H9 (cell line): ENCODE results near the gene LTBP2. TPM values are rescaled to one million over a fixed set of nuclear protein-coding genes. Genes with fewer than 3 reads are reported as not detected.

Experiments
- DNase-seq: peaks from one replicate; pipeline ENCODE4 v3.0.0-alpha.2; 2017
- H2AFZ ChIP-seq: one replicate; pipeline ENCODE4 v1.6.1; 2013; ENCODE audit warnings: mild to moderate bottlenecking, low read length, control low read depth, moderate library complexity
- H2AK5ac ChIP-seq: 2 replicates; pipeline ENCODE4 v1.6.1; 2013; ENCODE audit warnings: low read length, control low read depth, mixed read lengths; ENCODE audit not compliant: insufficient read length
- H2BK120ac ChIP-seq: one replicate; pipeline ENCODE4 v1.6.1; 2013; ENCODE audit warnings: low read depth, mild to moderate bottlenecking, low read length, control low read depth, inconsistent platforms; ENCODE audit not compliant: poor library complexity, severe bottlenecking
- H2BK12ac ChIP-seq: 2 replicates; pipeline ENCODE4 v1.6.1; 2013; ENCODE audit warnings: low read length, control low read depth, mixed read lengths, low read depth; ENCODE audit not compliant: insufficient read length
- H2BK15ac ChIP-seq: 2 replicates; pipeline ENCODE4 v1.6.1; 2013; ENCODE audit warnings: low read depth, low read length, control low read depth
- H2BK20ac ChIP-seq: one replicate; pipeline ENCODE4 v1.6.1; 2013; ENCODE audit warnings: low read depth, mild to moderate bottlenecking, low read length, control low read depth, inconsistent platforms; ENCODE audit not compliant: poor library complexity, severe bottlenecking
- H2BK5ac ChIP-seq: 2 replicates; pipeline ENCODE4 v1.6.1; 2013; ENCODE audit warnings: low read length, control low read depth, mixed read lengths; ENCODE audit not compliant: insufficient read length
- H3K14ac ChIP-seq: 2 replicates; pipeline ENCODE4 v1.6.1; 2013; ENCODE audit warnings: low read length, control low read depth; ENCODE audit not compliant: insufficient read depth
- H3K18ac ChIP-seq: 2 replicates; pipeline ENCODE4 v1.6.1; 2013; ENCODE audit warnings: low read depth, mild to moderate bottlenecking, mixed read lengths, low read length, control low read depth; ENCODE audit not compliant: insufficient read length
- H3K23ac ChIP-seq: 2 replicates; pipeline ENCODE4 v1.6.1; 2013; ENCODE audit warnings: low read length, control low read depth, mixed read lengths, low read depth; ENCODE audit not compliant: insufficient read length
- H3K23me2 ChIP-seq: 2 replicates; pipeline ENCODE4 v1.6.1; 2013; ENCODE audit warnings: low read depth, mild to moderate bottlenecking, mixed read lengths, low read length, control low read depth; ENCODE audit not compliant: insufficient read length, poor library complexity, severe bottlenecking
- H3K27ac ChIP-seq: 2 replicates; pipeline ENCODE4 v1.5.1; 2013; ENCODE audit warnings: low read length, control low read depth, mixed read lengths, low read depth; ENCODE audit not compliant: insufficient read length
- H3K27me3 ChIP-seq: 2 replicates; pipeline ENCODE4 v1.6.1; 2013; ENCODE audit warnings: low read length, control low read depth, inconsistent platforms; ENCODE audit not compliant: insufficient read depth
- H3K4ac ChIP-seq: 2 replicates; pipeline ENCODE4 v1.6.1; 2013; ENCODE audit warnings: low read depth, mild to moderate bottlenecking, control low read depth, inconsistent platforms, low read length, moderate library complexity
- H3K4me1 ChIP-seq: 2 replicates; pipeline ENCODE4 v1.6.1; 2013; ENCODE audit warnings: low read length, control low read depth, inconsistent platforms; ENCODE audit not compliant: insufficient read depth
- H3K4me2 ChIP-seq: 2 replicates; pipeline ENCODE4 v1.6.1; 2013; ENCODE audit warnings: low read length, control low read depth, mixed read lengths; ENCODE audit not compliant: insufficient read length, insufficient read depth
- H3K56ac ChIP-seq: 2 replicates; pipeline ENCODE4 v1.6.1; 2013; ENCODE audit warnings: low read depth, mild to moderate bottlenecking, mixed read lengths, low read length, control low read depth; ENCODE audit not compliant: insufficient read length
- H3K79me1 ChIP-seq: 2 replicates; pipeline ENCODE4 v1.6.1; 2013; ENCODE audit warnings: low read depth, mild to moderate bottlenecking, moderate library complexity, low read length, control low read depth, inconsistent platforms; ENCODE audit not compliant: insufficient read depth, poor library complexity, severe bottlenecking
- H3K79me2 ChIP-seq: 2 replicates; pipeline ENCODE4 v1.6.1; 2013; ENCODE audit warnings: low read length, control low read depth, inconsistent platforms; ENCODE audit not compliant: insufficient read depth
- H3K9ac ChIP-seq: 2 replicates; pipeline ENCODE4 v1.6.1; 2013; ENCODE audit warnings: low read length, control low read depth, mixed read lengths; ENCODE audit not compliant: insufficient read length; ENCODE audit errors: extremely low read depth
- H3K9me3 ChIP-seq: one replicate; pipeline ENCODE4 v1.6.1; 2013; ENCODE audit warnings: low read depth, low read length, inconsistent platforms; ENCODE audit not compliant: control insufficient read depth
- H3T11ph ChIP-seq: one replicate; pipeline ENCODE4 v1.6.1; 2013; ENCODE audit warnings: mild to moderate bottlenecking, low read length, control low read depth, inconsistent platforms
- H4K20me1 ChIP-seq: one replicate; pipeline ENCODE4 v1.6.1; 2013; ENCODE audit not compliant: control insufficient read depth, insufficient read length, insufficient read depth
- H4K5ac ChIP-seq: 2 replicates; pipeline ENCODE4 v1.6.1; 2013; ENCODE audit warnings: low read depth, mild to moderate bottlenecking, mixed read lengths, low read length, control low read depth; ENCODE audit not compliant: insufficient read length
- H4K8ac ChIP-seq: replicated peaks from 2 replicates; pipeline ENCODE4 v1.6.1; 2013; ENCODE audit warnings: low read length, control low read depth, mixed read lengths, low read depth; ENCODE audit not compliant: insufficient read length
- H4K91ac ChIP-seq: 2 replicates; pipeline ENCODE4 v1.6.1; 2013; ENCODE audit warnings: low read depth, mild to moderate bottlenecking, moderate library complexity, mixed read lengths, low read length, control low read depth; ENCODE audit not compliant: insufficient read length
- H3K27ac Mint-ChIP-seq, 3 experiments: 2 replicates in 2 of 3; 3 replicates in 1 of 3; pipeline ENCODE4 v1.8.0; 2020 to 2021; ENCODE audit warnings: mixed read lengths in 3 of 3, mild to moderate bottlenecking in 1 of 3, moderate library complexity in 1 of 3
- H3K27me3 Mint-ChIP-seq: 2 replicates; pipeline ENCODE4 v1.8.0; 2021; ENCODE audit warnings: low read depth, mild to moderate bottlenecking, moderate library complexity, mixed read lengths
- H3K36me3 Mint-ChIP-seq, 3 experiments: 2 replicates in 2 of 3; 3 replicates in 1 of 3; pipeline ENCODE4 v1.8.0; 2020 to 2021; ENCODE audit warnings: low read depth in 3 of 3, mixed read lengths in 3 of 3; ENCODE audit not compliant: insufficient read depth in 1 of 3
- H3K4me1 Mint-ChIP-seq, 2 experiments: 2 replicates each; pipeline ENCODE4 v1.8.0; 2020; ENCODE audit warnings: mixed read lengths in 2 of 2
- H3K4me3 Mint-ChIP-seq, 2 experiments: 2 replicates in 1 of 2; 3 replicates in 1 of 2; pipeline ENCODE4 v1.8.0; 2020 to 2021; ENCODE audit warnings: mild to moderate bottlenecking in 2 of 2, mixed read lengths in 2 of 2, moderate library complexity in 1 of 2
- H3K9me3 Mint-ChIP-seq, 2 experiments: 2 replicates in 1 of 2; 3 replicates in 1 of 2; pipeline ENCODE4 v1.8.0; 2020; ENCODE audit warnings: mild to moderate bottlenecking in 2 of 2, mixed read lengths in 2 of 2, moderate library complexity in 1 of 2
- WGBS: extraction: QIAGEN DNeasy Blood & Tissue Kit; methylation state at CpG from one replicate; pipeline ENCODE4 v1.1.7; 2013; ENCODE audit warnings: missing lambda C conversion rate, low lambda C conversion rate, mixed read lengths; ENCODE audit not compliant: insufficient read length; ENCODE audit errors: extremely low coverage; 5-methylcytosine and 5-hydroxymethylcytosine counted together
- total RNA-seq: library from RNA; stranded (reverse); gene quantifications from 2 replicates; pipeline ENCODE4 v1.2.1, GENCODE V29; 2021
- TF ChIP-seq, protein P1 (sequence below): fragments of 200-600 bp; sonication (generic); conservative IDR thresholded peaks from 3 replicates; pipeline ENCODE4 v1.8.0; 2021; ENCODE audit warnings: antibody characterized with exemption, mild to moderate bottlenecking

Gene LTBP2
- total RNA-seq, 1 experiment from 2014 or later, result 0.77 TPM

DNA sequence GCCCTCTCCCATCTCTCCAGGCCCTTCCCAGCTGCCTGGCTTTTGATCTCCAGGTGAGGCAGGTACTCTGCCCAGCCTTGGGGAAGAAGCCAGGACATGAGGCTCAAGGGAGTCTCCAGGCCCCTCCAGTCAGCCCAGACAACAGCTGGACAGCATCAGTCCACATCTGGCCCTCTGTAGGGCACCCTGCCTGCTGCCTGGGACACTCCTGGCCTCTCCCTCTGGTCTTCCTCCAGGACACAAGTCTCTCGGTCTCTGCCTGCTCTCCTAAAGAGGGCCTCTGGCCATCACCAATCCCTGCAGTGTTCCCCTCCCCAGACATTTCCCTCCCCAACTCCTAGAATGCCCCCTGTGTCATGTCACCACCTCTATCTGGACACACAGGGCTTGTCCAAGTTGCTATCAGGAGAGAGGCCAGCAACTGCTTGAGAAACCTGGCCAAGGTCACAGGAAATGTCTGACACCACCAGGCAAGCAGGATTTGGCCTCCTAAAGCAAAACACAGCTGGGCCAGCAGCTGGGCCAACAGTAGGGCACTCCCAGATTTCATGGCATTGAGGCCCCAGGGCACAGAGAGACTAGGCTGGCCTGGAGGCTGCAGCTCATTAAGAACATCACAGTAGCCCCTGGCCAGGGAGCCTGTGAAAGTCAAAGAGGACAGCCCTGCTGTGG lies 29.0 kb downstream of the LTBP2 start:
- H3K4me1 ChIP-seq, result no peaks in the 10 kb centered on the region
- Mint-ChIP-seq H3K27me3 (peaks cover 3% of the 10 kb centered on the region), H3K9me3 (no peaks in the 10 kb centered on the region), H3K4me1 (peaks cover 0 to 10% of the 10 kb centered on the region in 2 experiments; a peak in 1 of 4 replicates), H3K27ac (peak overlapping the region in 1 of 3 experiments; percentile 83; a peak in 1 of 7 replicates), H3K4me3 (no peak overlapping the region), H3K36me3 (no peaks in the 10 kb centered on the region)
- H3K18ac ChIP-seq, result no peak overlapping the region
- H2BK12ac ChIP-seq, result no peak overlapping the region
- no peaks in the 10 kb centered on the region for H3K23me2 ChIP-seq
- H4K20me1 ChIP-seq, result no peaks in the 10 kb centered on the region
- TF ChIP-seq, protein P1, sequence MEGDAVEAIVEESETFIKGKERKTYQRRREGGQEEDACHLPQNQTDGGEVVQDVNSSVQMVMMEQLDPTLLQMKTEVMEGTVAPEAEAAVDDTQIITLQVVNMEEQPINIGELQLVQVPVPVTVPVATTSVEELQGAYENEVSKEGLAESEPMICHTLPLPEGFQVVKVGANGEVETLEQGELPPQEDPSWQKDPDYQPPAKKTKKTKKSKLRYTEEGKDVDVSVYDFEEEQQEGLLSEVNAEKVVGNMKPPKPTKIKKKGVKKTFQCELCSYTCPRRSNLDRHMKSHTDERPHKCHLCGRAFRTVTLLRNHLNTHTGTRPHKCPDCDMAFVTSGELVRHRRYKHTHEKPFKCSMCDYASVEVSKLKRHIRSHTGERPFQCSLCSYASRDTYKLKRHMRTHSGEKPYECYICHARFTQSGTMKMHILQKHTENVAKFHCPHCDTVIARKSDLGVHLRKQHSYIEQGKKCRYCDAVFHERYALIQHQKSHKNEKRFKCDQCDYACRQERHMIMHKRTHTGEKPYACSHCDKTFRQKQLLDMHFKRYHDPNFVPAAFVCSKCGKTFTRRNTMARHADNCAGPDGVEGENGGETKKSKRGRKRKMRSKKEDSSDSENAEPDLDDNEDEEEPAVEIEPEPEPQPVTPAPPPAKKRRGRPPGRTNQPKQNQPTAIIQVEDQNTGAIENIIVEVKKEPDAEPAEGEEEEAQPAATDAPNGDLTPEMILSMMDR, result no peak
- H2BK15ac ChIP-seq, result no peak overlapping the region
- H2BK120ac ChIP-seq, result no peak overlapping the region
- H3K14ac ChIP-seq, result no peak overlapping the region; the same call in 1 of the 2 replicates
- no peak overlapping the region for H4K91ac ChIP-seq
- no peak overlapping the region for H2BK5ac ChIP-seq
- no peak overlapping the region for H3K27ac ChIP-seq
- no peak overlapping the region for H2AFZ ChIP-seq
- H3K56ac ChIP-seq, result no peak overlapping the region
- H4K5ac ChIP-seq, result no peak overlapping the region
- no peak for DNase-seq
- no peak overlapping the region for H4K8ac ChIP-seq
- H2AK5ac ChIP-seq, result no peak overlapping the region
- H3K79me1 ChIP-seq, result no peaks in the 10 kb centered on the region
- no peak overlapping the region for H3K9ac ChIP-seq
- no peaks in the 10 kb centered on the region for H3K9me3 ChIP-seq
- no CpG with 5 or more reads among the region's 1 CpG for WGBS
- H3T11ph ChIP-seq, result no peak overlapping the region
- no peaks in the 10 kb centered on the region for H3K27me3 ChIP-seq
- H3K79me2 ChIP-seq, result no peaks in the 10 kb centered on the region
- no peak overlapping the region for H3K23ac ChIP-seq
- no peak overlapping the region for H2BK20ac ChIP-seq
- no peak overlapping the region for H3K4me2 ChIP-seq
- H3K4ac ChIP-seq, result no peak overlapping the region
